ENCODE results near the gene MMP23B.
A peak's percentile ranks its signal among the peaks of the same experiment; 100 is the strongest.
"Not testable (repeated sequence)": the region's sequence is repeated elsewhere in the genome, so short reads cannot be mapped to it uniquely, and the experiment has no call there.

The MMP23B gene

DNA sequence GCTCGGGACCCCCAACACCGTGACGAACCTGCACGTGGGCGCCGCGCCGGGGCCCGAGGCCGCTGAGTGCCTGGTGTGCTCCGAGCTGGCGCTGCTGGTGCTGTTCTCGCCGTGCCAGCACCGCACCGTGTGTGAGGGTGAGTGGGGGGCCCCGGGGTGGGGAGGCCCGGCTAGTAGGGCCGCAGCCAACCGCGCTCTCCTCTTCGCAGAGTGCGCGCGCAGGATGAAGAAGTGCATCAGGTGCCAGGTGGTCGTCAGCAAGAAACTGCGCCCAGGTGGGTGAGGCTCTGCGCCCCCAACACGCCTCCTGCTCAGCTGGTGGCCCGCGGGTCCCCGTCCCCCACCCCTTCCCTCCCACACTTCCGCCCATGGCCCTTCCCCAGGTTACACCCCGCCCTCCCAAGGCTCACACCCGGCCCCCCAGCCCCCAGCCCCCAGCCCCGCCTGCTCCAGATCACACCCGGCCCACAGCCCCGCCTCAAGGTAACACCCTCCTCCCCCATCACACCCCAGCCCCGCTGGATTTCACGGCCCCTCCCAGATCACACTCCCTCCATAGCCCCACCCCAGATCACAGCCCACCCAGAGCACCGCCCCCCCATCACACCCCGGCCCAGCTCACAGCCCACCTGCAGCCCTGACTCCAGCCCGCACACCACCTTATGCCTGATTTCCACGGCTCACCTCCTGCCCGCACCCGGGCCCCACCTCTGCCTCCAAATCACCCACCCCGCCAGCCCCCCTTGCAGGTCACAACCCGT, 2.4 kb upstream of the MMP23B start:
- Histone ChIP-seq H4K20me1 (ENCODE audit: insufficient read depth) (no peaks in the 10 kb centered on the region), H3K4me3 (IDR thresholded peaks at IDR 0.05; ENCODE audit: insufficient read depth, low read depth, low read length) (peak overlapping the region; percentile 61), H3K4me1 (ENCODE audit: low read depth, poor library complexity, severe bottlenecking) (no peaks in the 10 kb centered on the region), H3K27me3 (ENCODE audit: insufficient read depth, low read depth) (no peaks in the 10 kb centered on the region), H3K79me2 (ENCODE audit: insufficient read depth, low read depth) (no peaks in the 10 kb centered on the region), H2AFZ (ENCODE audit: low read depth) (no peak overlapping the region), H3K4me2 (peak overlapping the region; percentile 82; the same call in 1 of the 2 replicates), H3K27ac (peak overlapping the region; percentile 48), H3K9ac (peak overlapping the region; percentile 22; the same call in 1 of the 2 replicates), H3K36me3 (ENCODE audit: insufficient read depth) (no peaks in the 10 kb centered on the region)
- TF ChIP-seq, protein P1, sequence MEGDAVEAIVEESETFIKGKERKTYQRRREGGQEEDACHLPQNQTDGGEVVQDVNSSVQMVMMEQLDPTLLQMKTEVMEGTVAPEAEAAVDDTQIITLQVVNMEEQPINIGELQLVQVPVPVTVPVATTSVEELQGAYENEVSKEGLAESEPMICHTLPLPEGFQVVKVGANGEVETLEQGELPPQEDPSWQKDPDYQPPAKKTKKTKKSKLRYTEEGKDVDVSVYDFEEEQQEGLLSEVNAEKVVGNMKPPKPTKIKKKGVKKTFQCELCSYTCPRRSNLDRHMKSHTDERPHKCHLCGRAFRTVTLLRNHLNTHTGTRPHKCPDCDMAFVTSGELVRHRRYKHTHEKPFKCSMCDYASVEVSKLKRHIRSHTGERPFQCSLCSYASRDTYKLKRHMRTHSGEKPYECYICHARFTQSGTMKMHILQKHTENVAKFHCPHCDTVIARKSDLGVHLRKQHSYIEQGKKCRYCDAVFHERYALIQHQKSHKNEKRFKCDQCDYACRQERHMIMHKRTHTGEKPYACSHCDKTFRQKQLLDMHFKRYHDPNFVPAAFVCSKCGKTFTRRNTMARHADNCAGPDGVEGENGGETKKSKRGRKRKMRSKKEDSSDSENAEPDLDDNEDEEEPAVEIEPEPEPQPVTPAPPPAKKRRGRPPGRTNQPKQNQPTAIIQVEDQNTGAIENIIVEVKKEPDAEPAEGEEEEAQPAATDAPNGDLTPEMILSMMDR (conservative IDR thresholded peaks at IDR 0.05; ENCODE audit: low read depth, low read length) = no peak

DNA sequence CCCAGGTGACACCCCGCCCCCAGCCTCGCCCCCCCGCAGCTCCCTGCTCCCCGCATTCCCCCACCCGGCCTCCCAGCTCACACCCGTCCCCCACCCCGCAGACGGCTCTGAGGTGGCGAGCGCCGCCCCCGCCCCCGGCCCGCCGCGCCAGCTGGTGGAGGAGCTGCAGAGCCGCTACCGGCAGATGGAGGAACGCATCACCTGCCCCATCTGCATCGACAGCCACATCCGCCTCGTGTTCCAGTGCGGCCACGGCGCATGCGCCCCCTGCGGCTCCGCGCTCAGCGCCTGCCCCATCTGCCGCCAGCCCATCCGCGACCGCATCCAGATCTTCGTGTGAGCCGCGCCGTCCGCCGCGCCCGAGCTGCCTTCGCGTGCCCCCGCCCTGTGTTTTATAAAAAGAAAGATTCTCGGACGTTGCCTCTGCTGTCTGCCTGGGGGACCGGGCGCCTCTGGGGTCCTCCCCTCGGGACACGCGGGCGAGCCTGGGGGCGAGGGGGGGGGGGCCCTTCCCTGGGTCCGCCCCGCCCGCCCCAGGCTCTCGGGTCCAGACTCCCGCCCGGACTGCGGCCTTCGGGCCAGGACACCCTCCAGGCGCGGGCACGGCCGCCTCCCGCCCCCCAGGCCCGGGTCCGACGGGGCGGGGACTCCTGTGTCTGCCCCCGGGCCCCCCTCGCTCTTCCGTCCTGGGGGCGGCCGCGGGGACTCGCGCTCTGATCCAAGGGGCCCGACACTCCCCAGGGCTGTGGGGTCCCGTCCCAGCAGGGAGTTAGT, 1.6 kb upstream of the MMP23B start:
- no peaks in the 10 kb centered on the region for H4K20me1 ChIP-seq (ENCODE audit: insufficient read depth)
- peak overlapping the region; percentile 75 for H3K9ac ChIP-seq
- H3K79me2 ChIP-seq (ENCODE audit: insufficient read depth, low read depth) = no peaks in the 10 kb centered on the region
- peak overlapping the region; percentile 82 for H3K4me2 ChIP-seq
- peak overlapping the region; percentile 61 for H3K4me3 ChIP-seq (IDR thresholded peaks at IDR 0.05; ENCODE audit: insufficient read depth, low read depth, low read length)
- peak overlapping the region; percentile 85 for H2AFZ ChIP-seq (ENCODE audit: low read depth)
- no peaks in the 10 kb centered on the region for H3K36me3 ChIP-seq (ENCODE audit: insufficient read depth)
- no peaks in the 10 kb centered on the region for H3K4me1 ChIP-seq (ENCODE audit: low read depth, poor library complexity, severe bottlenecking)
- TF ChIP-seq, protein P1 (conservative IDR thresholded peaks at IDR 0.05; ENCODE audit: low read depth, low read length) = no peak
- H3K27me3 ChIP-seq (ENCODE audit: insufficient read depth, low read depth) = no peaks in the 10 kb centered on the region
- H3K27ac ChIP-seq = peak overlapping the region; percentile 80

DNA sequence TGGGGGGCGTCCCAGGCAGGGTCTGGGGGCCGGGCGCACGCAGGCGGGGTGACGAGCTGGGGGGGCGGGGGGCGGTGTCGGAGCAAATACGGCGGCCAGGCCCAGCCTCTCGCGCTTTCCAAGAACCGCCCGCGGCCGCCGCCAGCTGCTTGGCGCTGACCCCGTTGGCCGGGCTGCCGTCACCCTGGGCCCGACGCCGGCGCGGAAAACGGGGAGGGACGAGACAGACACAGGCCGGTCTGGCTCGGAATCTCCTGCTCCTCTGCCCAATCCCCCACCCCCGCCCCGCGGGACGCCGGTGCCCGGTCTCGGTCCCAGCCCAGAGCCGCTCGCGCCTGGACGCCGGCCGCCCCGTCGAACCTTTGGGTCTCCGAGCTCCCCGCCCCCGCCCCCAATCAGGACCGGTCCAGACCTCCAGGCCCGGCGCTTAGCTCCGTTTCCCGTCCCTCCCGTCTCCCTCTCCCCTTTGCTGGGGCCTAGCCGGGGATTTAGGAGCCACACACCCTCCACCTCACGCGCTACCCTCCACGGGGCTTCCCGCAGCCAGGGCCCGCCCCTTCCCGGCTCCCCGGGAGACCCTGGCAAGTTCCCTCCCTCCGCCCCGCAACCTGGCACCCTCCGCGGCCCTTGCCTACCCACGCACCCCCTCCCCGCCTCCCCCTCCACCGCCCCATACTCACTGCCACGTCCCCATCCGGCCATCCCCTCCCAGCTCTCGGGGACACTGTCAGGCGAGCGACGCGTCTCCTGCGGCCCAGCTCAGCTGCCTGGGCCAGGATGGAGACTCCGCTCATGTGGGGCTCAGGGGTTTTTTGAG, 800 bp upstream of the MMP23B start:
- H3K27ac ChIP-seq = peak overlapping the region; percentile 80
- H3K4me2 ChIP-seq = peak overlapping the region; percentile 82

DNA sequence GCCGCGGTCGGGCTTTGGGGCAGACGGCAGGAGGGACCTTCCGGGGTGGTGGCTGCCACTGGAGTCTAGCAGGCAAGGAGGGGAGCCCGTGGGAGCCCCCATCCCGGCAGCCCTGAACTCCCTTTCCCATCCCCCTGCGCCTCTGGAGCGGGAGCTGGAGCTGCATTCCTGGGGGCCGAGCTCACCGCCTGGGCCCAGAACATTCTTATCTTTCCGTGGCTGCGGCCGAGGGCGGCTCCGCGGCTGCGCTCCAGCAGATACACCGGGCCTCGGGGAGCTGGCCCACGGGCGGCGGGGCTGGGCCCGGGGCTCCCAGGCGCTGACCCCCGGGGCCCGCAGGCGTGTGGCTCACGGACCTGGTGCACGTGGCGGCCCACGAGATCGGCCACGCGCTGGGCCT, 1.4 kb downstream of the MMP23B start:
- H3K79me2 ChIP-seq (ENCODE audit: insufficient read depth, low read depth); H3K27me3 ChIP-seq (ENCODE audit: insufficient read depth, low read depth); H3K9ac ChIP-seq; H4K20me1 ChIP-seq (ENCODE audit: insufficient read depth); H3K27ac ChIP-seq; H2AFZ ChIP-seq (ENCODE audit: low read depth); H3K4me2 ChIP-seq; H3K4me3 ChIP-seq (IDR thresholded peaks at IDR 0.05; ENCODE audit: insufficient read depth, low read depth, low read length); H3K36me3 ChIP-seq (ENCODE audit: insufficient read depth); H3K4me1 ChIP-seq (ENCODE audit: low read depth, poor library complexity, severe bottlenecking): not testable (repeated sequence)

More for the DNA sequence above, 800 bp upstream of the MMP23B start:
- Histone ChIP-seq H3K9ac (peak overlapping the region; percentile 75; the same call in 1 of the 2 replicates), H3K79me2 (ENCODE audit: insufficient read depth, low read depth) (no peaks in the 10 kb centered on the region), H3K27me3 (ENCODE audit: insufficient read depth, low read depth) (no peaks in the 10 kb centered on the region), H2AFZ (ENCODE audit: low read depth) (peak overlapping the region; percentile 85; the same call in 1 of the 2 replicates), H3K36me3 (ENCODE audit: insufficient read depth) (no peaks in the 10 kb centered on the region), H3K4me1 (ENCODE audit: low read depth, poor library complexity, severe bottlenecking) (no peaks in the 10 kb centered on the region), H4K20me1 (ENCODE audit: insufficient read depth) (no peaks in the 10 kb centered on the region), H3K4me3 (IDR thresholded peaks at IDR 0.05; ENCODE audit: insufficient read depth, low read depth, low read length) (peak overlapping the region; percentile 61)
- TF ChIP-seq, protein P1 (conservative IDR thresholded peaks at IDR 0.05; ENCODE audit: low read depth, low read length) = no peak

DNA sequence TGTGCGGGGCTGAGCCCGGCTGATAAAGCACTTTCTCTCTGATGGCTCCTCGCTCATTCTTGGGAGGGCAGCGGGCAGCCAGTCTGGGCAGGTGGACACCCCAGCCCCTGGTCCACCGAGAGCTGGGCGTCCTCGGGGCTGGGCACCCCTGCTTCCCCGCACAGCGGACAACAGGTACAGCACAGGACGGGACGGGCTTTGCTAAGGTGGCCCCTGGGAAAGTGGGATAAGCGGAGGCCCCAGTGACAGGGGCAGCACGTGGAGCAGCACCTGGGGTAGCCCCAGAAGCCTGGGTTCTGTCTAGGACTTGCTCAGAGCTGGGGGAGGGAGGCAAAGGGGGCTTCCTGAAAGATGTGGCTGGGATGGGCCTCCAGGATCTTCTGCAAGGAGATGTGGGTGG, 2.6 kb downstream of the MMP23B start:
- not testable (repeated sequence) for H3K4me2 ChIP-seq; H2AFZ ChIP-seq (ENCODE audit: low read depth); H3K4me1 ChIP-seq (ENCODE audit: low read depth, poor library complexity, severe bottlenecking); H3K4me3 ChIP-seq (IDR thresholded peaks at IDR 0.05; ENCODE audit: insufficient read depth, low read depth, low read length); H3K9ac ChIP-seq; H4K20me1 ChIP-seq (ENCODE audit: insufficient read depth); H3K79me2 ChIP-seq (ENCODE audit: insufficient read depth, low read depth); H3K27me3 ChIP-seq (ENCODE audit: insufficient read depth, low read depth); H3K27ac ChIP-seq; H3K36me3 ChIP-seq (ENCODE audit: insufficient read depth)

DNA sequence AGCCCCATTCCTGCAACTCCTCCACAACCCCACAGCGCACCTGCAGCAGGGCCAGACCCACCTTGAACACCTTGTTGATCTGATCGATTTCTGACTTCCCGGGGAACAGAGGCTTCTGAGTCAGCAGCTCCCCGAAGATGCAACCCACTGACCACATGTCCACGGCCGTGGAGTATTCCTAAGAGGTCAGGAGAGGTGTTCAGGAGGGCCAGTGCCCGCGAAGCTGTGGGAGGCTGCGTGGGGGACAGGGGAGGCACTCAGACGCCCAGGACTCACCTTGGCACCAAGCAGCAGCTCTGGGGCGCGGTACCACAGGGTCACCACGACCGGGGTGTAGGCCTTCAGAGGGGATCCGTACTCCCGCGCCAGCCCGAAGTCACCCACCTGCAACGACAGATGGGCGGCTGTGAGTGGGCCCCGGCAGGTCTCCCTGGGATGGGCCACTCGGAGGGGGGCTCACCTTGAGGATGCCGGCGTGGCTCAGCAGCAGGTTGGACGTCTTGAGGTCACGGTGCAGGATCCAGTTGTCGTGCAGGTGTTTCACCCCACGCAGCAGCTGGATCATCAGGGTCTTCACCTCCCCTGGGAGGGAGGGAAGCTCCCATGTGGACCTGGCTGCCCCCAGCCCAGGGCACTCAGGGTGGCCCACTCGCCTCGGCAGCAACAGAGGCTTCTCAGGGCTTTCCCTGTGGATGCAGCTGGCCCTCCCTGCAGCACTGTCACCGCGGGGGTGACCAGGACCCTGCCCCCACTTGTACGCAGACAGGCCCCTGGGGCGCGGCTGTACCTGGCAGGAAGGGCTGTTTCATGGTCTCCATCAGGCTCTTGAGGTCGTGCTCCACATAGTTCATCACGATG, 4.9 kb downstream of the MMP23B start:
- not testable (repeated sequence) for H3K27me3 ChIP-seq (ENCODE audit: insufficient read depth, low read depth); H3K79me2 ChIP-seq (ENCODE audit: insufficient read depth, low read depth); H3K4me2 ChIP-seq; H3K27ac ChIP-seq; H3K4me1 ChIP-seq (ENCODE audit: low read depth, poor library complexity, severe bottlenecking); H3K36me3 ChIP-seq (ENCODE audit: insufficient read depth); H2AFZ ChIP-seq (ENCODE audit: low read depth); H3K4me3 ChIP-seq (IDR thresholded peaks at IDR 0.05; ENCODE audit: insufficient read depth, low read depth, low read length); H4K20me1 ChIP-seq (ENCODE audit: insufficient read depth); H3K9ac ChIP-seq
